GM21786 (cell line): ENCODE results near the gene SGPL1.

Experiments
- ATAC-seq: cut with Tn5 transposase; IDR thresholded peaks from one replicate; pipeline ENCODE4 v1.9.1; 2021; ENCODE audit not compliant: unreplicated experiment

The SGPL1 gene

DNA sequence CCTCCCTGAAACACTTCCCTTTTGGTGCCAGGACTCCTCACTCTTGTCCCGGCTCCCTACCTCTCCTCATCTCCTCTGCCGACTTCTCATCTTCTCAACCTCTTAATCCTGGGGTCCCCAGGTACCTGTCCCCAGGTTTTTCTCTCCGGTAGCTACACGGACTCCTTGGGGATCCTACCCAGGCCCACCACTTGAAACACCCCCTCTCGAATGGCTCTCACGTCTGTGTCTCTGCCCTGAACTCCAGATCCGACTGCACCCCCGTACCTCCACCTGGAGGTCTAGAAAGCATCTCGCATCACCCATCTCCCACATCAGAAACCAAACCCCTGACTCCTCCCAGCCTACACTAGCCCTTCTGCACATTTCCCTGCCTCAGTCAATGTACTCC lies 35.4 kb upstream of the SGPL1 start:
- ATAC-seq, result no peak

- no peak for ATAC-seq
Measured at GRCh38 chr10:70780772-70781171, 35.0 kb upstream of the SGPL1 start.

- ATAC-seq, result no peak
Measured at GRCh38 chr10:70781461-70782051, 34.2 kb upstream of the SGPL1 start.

GRCh38 chr10:70782086-70782745 lies 33.5 kb upstream of the SGPL1 start:
- no peak for ATAC-seq

GRCh38 chr10:70782746-70783680 lies 32.7 kb upstream of the SGPL1 start:
- no peak for ATAC-seq

GRCh38 chr10:70784016-70784415 lies 31.7 kb upstream of the SGPL1 start:
- no peak for ATAC-seq

DNA sequence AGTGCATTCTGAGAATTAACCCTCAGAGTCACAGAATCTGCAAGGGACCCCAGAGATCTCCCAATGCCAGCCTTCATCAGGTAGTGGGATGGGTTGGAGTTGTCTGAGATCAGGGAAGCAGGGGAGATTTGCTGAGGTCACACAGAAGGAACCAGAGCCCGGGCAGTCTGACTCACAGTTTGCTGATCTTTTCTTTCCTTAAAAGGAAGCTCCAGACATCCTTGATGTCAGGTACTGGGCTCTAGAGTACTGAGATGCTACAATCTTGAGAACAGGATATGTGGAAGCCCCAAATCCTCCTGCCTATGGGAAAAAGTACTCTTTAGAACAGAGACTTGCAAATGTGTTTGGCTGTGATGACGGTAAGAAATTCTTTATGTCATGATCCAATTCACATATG lies 31.3 kb upstream of the SGPL1 start:
- no peak for ATAC-seq

DNA sequence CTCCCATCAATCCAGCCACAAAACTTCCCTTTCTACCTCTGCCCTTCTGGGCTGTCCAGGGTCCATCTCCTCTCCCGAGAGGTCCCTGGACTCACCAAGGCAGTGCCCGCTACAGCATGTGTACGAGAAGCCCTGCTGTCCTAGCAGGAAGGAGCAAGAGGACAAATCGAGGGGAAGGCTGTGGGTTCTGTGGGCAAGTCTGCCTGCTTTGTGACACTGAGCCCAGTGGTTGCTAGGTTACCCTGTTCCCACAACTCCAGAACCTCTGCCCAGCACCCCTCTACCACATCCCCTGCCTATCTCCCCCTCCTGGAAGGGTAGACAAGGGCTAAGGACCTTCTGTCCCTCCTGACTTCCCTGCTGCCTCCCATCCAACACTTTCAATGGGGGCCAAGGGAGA lies 30.6 kb upstream of the SGPL1 start, which contains the start of gene TBATA:
Gene TBATA (minus strand): TSS at position 188 of the 400 bp plus-strand sequence. CDS start 1,998 bp downstream, outside the sequence.
- no peak for ATAC-seq

GRCh38 chr10:70786799-70787415 lies 28.8 kb upstream of the SGPL1 start:
- ATAC-seq, result no peak

GRCh38 chr10:70791386-70792039 lies 24.2 kb upstream of the SGPL1 start:
- ATAC-seq, result no peak

DNA sequence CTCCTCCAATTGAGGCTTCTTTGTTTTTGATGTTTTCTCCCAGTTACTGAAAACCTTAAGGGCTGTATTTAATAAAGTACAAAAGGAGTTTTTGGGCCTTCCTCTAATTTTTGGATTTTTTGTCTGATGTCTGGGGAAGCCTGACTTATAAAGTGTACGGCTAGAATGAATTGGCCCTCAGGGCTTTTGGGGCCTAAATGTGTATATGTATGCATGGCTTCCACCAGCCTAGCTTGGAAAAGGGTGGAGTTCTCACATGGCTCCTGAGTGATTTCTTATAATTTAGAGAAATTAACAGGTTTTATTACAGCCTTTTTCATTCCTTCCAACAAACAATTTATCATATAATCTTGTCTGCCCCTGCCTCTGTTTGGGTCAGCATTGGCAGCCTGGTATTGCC lies 20.1 kb upstream of the SGPL1 start:
- no peak for ATAC-seq

GRCh38 chr10:70797840-70798239 lies 17.9 kb upstream of the SGPL1 start:
- no peak for ATAC-seq

DNA sequence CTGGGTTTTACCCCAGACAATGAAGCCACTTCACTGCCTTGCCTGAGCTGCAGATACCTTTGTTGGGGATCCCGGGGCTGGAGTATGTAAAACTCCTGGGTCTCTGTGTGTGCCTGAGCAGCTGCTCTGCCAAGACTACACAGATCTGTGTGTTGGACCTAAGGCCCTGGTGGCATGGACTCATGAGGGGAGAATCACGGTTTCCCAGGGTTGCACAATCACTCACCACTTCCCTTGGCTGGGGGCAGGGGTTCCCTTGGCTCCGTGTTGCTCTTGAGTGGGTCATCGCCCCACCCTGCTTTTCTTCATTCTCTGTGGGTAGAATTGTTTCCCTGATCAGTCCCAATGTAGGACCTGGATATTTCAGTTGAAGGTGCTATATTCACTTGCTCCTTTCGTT lies 16.6 kb upstream of the SGPL1 start:
- ATAC-seq, result no peak

GRCh38 chr10:70801854-70802253 lies 13.9 kb upstream of the SGPL1 start:
- no peak for ATAC-seq

GRCh38 chr10:70803775-70804420 lies 11.8 kb upstream of the SGPL1 start:
- no peak for ATAC-seq

DNA sequence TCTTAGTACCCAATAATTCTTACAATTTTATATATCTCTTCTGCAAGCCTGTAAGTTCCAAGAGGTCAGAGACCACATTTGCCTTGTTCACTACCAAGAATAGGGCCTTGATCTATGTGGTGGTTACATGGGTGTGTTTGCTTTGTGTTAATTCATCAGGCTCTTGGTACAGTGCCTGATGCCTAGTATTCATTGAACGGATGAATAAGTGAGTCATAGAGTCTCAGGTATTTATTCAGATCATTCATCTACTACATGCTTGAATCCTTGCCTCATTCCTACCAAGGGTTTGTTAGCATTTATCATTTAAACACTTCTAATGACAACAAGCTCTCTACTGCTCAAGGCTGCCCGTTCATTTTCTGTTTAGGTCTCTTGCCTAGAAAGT lies 11.3 kb upstream of the SGPL1 start:
- no peak for ATAC-seq

- no peak for ATAC-seq
Measured at GRCh38 chr10:70805619-70806215, 10.0 kb upstream of the SGPL1 start.

GRCh38 chr10:70806841-70807240 lies 8.9 kb upstream of the SGPL1 start:
- ATAC-seq, result no peak

GRCh38 chr10:70807556-70807955 lies 8.2 kb upstream of the SGPL1 start:
- no peak for ATAC-seq

- no peak for ATAC-seq
Measured at GRCh38 chr10:70809011-70809611, 6.6 kb upstream of the SGPL1 start.
